ENCODE measurements around the gene CCNI2. TPM values are rescaled to one million over a fixed set of nuclear protein-coding genes. Genes with fewer than 3 reads are reported as not detected.

Gene CCNI2
- total and polyA plus RNA-seq, 9 of the 15 experiments (the other 6 are each of a cell fraction or from before 2014, with no cell fraction given) = 0.05 to 1.7 (median 0.81) TPM; not detected in 5

GRCh38 chr5:132790201-132790865, 43.1 kb downstream of the CCNI2 start (continued):
- TF ChIP-seq ZNF785 (CRISPR knock-in tag; IDR thresholded peaks at IDR 0.05) (no peak), E2F6 (IDR thresholded peaks at IDR 0.05; ENCODE audit: borderline replicate concordance in 1 of 2, extremely low read depth in 1 of 2, insufficient read depth in 1 of 2, insufficient read length in 1 of 2, low read depth in 1 of 2, low read length in 1 of 2, poor library complexity in 1 of 2, severe bottlenecking in 1 of 2) (no peak), FOXJ2 (tag; IDR thresholded peaks at IDR 0.05) (peak; percentile 87), ZNF263 (CRISPR knock-in tag; IDR thresholded peaks at IDR 0.05; ENCODE audit: borderline replicate concordance) (peak; percentile 61; the same call in 1 of the 2 replicates), POLR2G (IDR thresholded peaks at IDR 0.05; ENCODE audit: low read depth, low read length) (no peak), ZBTB17 (CRISPR knock-in tag; IDR thresholded peaks at IDR 0.05) (no peak), ZFP91 (CRISPR knock-in tag; IDR thresholded peaks at IDR 0.05) (no peak), HDAC1 (IDR thresholded peaks at IDR 0.05) (peak; percentile 42 to 76; a peak in 2 of 4 replicates), RFX5 (IDR thresholded peaks at IDR 0.05; ENCODE audit: low read depth, low read length) (no peak), VEZF1 (CRISPR knock-in tag; IDR thresholded peaks at IDR 0.05) (peak; percentile 51; the same call in 1 of the 2 replicates), ZBTB11 (CRISPR knock-in tag; IDR thresholded peaks at IDR 0.05) (0 out of 6 replicates have a peak, but pooled peaks of 1 of the 3 experiments have one; percentile 18), TGIF2 (CRISPR knock-in tag; IDR thresholded peaks at IDR 0.05) (no peak), GABPB2 (CRISPR knock-in tag; conservative IDR thresholded peaks at IDR 0.05) (no peak), ETS2 (tag; IDR thresholded peaks at IDR 0.05; ENCODE audit: borderline replicate concordance, poor library complexity, severe bottlenecking) (no peak), ZNF239 (CRISPR knock-in tag; IDR thresholded peaks at IDR 0.05) (no peak), ZNF316 (IDR thresholded peaks at IDR 0.05) (no peak), KDM1A (IDR thresholded peaks at IDR 0.05) (no peak; a peak in 1 of 4 replicates), TEAD4 (IDR thresholded peaks at IDR 0.05; ENCODE audit: low read length) (peak; percentile 41; the same call in 1 of the 2 replicates), TEAD4 (CRISPR knock-in tag; IDR thresholded peaks at IDR 0.05; ENCODE audit: borderline replicate concordance) (no peak), POLR2H (tag; IDR thresholded peaks at IDR 0.05; ENCODE audit: low read depth) (no peak)

Data from K562 (cell line).